ENCODE measurements around the gene C3orf20.

GRCh38 chr3:14630404-14631100 is 44.4 kb upstream of the C3orf20 start:
- TF ChIP-seq POLR2A (IDR thresholded peaks at IDR 0.05): no peak
- TF ChIP-seq, protein P1, sequence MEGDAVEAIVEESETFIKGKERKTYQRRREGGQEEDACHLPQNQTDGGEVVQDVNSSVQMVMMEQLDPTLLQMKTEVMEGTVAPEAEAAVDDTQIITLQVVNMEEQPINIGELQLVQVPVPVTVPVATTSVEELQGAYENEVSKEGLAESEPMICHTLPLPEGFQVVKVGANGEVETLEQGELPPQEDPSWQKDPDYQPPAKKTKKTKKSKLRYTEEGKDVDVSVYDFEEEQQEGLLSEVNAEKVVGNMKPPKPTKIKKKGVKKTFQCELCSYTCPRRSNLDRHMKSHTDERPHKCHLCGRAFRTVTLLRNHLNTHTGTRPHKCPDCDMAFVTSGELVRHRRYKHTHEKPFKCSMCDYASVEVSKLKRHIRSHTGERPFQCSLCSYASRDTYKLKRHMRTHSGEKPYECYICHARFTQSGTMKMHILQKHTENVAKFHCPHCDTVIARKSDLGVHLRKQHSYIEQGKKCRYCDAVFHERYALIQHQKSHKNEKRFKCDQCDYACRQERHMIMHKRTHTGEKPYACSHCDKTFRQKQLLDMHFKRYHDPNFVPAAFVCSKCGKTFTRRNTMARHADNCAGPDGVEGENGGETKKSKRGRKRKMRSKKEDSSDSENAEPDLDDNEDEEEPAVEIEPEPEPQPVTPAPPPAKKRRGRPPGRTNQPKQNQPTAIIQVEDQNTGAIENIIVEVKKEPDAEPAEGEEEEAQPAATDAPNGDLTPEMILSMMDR (IDR thresholded peaks at IDR 0.05): no peak
